Measurements from ENCODE around the gene C1orf105. TPM values are rescaled to one million over a fixed set of nuclear protein-coding genes. Genes with fewer than 3 reads are reported as not detected.

The C1orf105 gene
- total and polyA plus RNA-seq, 2 experiments from 2014 or later = not detected

- ATAC-seq (no peak), DNase-seq (ENCODE audit: low spot score) (no peak)
- H2AFZ ChIP-seq = no peak overlapping the region
- no peak overlapping the region for H3K27ac Mint-ChIP-seq
- H3K4me1 Mint-ChIP-seq = no peaks in the 10 kb centered on the region
- H4K20me1 ChIP-seq (replicated peaks; ENCODE audit: insufficient read depth) = no peaks in the 10 kb centered on the region
- no peaks in the 10 kb centered on the region for H3K27me3 ChIP-seq (ENCODE audit: insufficient read depth)
- no peaks in the 10 kb centered on the region for H3K36me3 ChIP-seq (ENCODE audit: insufficient read depth)
- H3K27me3 Mint-ChIP-seq (ENCODE audit: insufficient read depth, low read depth, poor library complexity) = no peaks in the 10 kb centered on the region
- no peaks in the 10 kb centered on the region for H3K9me2 ChIP-seq (ENCODE audit: insufficient read depth)
- H3K4me1 ChIP-seq (ENCODE audit: insufficient read depth) = no peaks in the 10 kb centered on the region
- H3K4me2 ChIP-seq = no peak overlapping the region
- no peaks in the 10 kb centered on the region for H3K36me3 Mint-ChIP-seq (ENCODE audit: low read depth)
- H3F3A ChIP-seq (replicated peaks; ENCODE audit: low read depth) = no peaks in the 10 kb centered on the region
- no peak overlapping the region for H3K4me3 Mint-ChIP-seq
- no peak overlapping the region for H3K27ac ChIP-seq (ENCODE audit: low read depth)
- H3K9me3 Mint-ChIP-seq = no peaks in the 10 kb centered on the region
- H3K79me2 ChIP-seq (replicated peaks; ENCODE audit: insufficient read depth) = no peaks in the 10 kb centered on the region
- no peak overlapping the region for H3K4me3 ChIP-seq
- TF ChIP-seq REST (IDR thresholded peaks at IDR 0.05; ENCODE audit: unreplicated experiment) (no peak), CREB1 (CRISPR knock-in tag; IDR thresholded peaks at IDR 0.05; ENCODE audit: low read depth) (no peak), CTCF (conservative IDR thresholded peaks at IDR 0.05; ENCODE audit: low read depth in 2 of 2) (no peak), NANOG (IDR thresholded peaks at IDR 0.05; ENCODE audit: borderline replicate concordance) (no peak)
Measured at GRCh38 chr1:172515927-172516326, 95.4 kb downstream of the C1orf105 start.

- no peak for DNase-seq (ENCODE audit: low spot score)
- Histone ChIP-seq H3K79me2 (replicated peaks; ENCODE audit: insufficient read depth) (no peaks in the 10 kb centered on the region), H3K9me2 (ENCODE audit: insufficient read depth) (no peaks in the 10 kb centered on the region), H3K27me3 (ENCODE audit: insufficient read depth) (no peaks in the 10 kb centered on the region), H3K4me2 (no peak overlapping the region), H2AFZ (no peak overlapping the region), H3K4me1 (ENCODE audit: insufficient read depth) (no peaks in the 10 kb centered on the region), H3K4me3 (no peak overlapping the region), H4K20me1 (replicated peaks; ENCODE audit: insufficient read depth) (no peaks in the 10 kb centered on the region), H3K27ac (ENCODE audit: low read depth) (no peak overlapping the region), H3F3A (replicated peaks; ENCODE audit: low read depth) (no peaks in the 10 kb centered on the region), H3K36me3 (ENCODE audit: insufficient read depth) (no peaks in the 10 kb centered on the region)
- Mint-ChIP-seq H3K36me3 (ENCODE audit: low read depth) (no peaks in the 10 kb centered on the region), H3K27me3 (ENCODE audit: insufficient read depth, low read depth, poor library complexity) (no peaks in the 10 kb centered on the region), H3K4me3 (no peak overlapping the region), H3K4me1 (no peaks in the 10 kb centered on the region), H3K27ac (no peak overlapping the region), H3K9me3 (no peaks in the 10 kb centered on the region)
- ATAC-seq = no peak
- TF ChIP-seq POLR2AphosphoS5 (IDR thresholded peaks at IDR 0.05; ENCODE audit: low read depth) (no peak), EZH2 (IDR thresholded peaks at IDR 0.05; ENCODE audit: low read depth, unreplicated experiment) (no peak), CTCF (conservative IDR thresholded peaks at IDR 0.05; ENCODE audit: low read depth in 2 of 2) (no peak), EZH2phosphoT487 (IDR thresholded peaks at IDR 0.05; ENCODE audit: unreplicated experiment) (no peak), CREB1 (CRISPR knock-in tag; IDR thresholded peaks at IDR 0.05; ENCODE audit: low read depth) (no peak), JUNB (IDR thresholded peaks at IDR 0.05; ENCODE audit: unreplicated experiment) (no peak), ZNF114 (CRISPR knock-in tag; IDR thresholded peaks at IDR 0.05) (no peak)
Measured at GRCh38 chr1:172517081-172517480, 96.6 kb downstream of the C1orf105 start.
